AML-193 (cell line): Measurements from ENCODE around the gene SENP1.
A peak's percentile ranks its signal among the peaks of the same experiment; 100 is the strongest.
"Not testable (repeated sequence)": the region's sequence is repeated elsewhere in the genome, so short reads cannot be mapped to it uniquely, and the experiment has no call there.

Source experiments
- DNase-seq, 2 experiments: peaks; one replicate each; lab custom pipeline; 2025; lab: John Stamatoyannopoulos, UW

Gene SENP1

DNA sequence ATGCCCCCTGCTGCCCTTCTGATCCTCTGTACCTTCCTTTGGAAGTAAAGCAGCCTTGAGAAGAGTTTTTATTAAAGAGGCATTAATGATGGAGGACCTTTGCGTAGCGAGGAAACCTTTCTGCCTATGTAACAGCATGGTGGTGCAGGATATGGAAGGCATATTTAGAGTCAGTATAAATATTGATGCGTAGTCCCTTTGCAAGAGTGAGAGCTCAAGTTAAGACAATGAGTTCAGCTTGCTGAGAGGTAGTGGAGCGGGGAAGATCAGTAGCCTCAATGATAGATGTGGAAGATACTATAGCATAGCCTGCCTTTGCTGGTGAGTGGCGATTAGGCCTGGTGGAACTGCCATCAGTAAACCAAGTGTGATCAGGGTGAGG is 5.4 kb upstream of the SENP1 start:
- not testable (repeated sequence) for DNase-seq

DNA sequence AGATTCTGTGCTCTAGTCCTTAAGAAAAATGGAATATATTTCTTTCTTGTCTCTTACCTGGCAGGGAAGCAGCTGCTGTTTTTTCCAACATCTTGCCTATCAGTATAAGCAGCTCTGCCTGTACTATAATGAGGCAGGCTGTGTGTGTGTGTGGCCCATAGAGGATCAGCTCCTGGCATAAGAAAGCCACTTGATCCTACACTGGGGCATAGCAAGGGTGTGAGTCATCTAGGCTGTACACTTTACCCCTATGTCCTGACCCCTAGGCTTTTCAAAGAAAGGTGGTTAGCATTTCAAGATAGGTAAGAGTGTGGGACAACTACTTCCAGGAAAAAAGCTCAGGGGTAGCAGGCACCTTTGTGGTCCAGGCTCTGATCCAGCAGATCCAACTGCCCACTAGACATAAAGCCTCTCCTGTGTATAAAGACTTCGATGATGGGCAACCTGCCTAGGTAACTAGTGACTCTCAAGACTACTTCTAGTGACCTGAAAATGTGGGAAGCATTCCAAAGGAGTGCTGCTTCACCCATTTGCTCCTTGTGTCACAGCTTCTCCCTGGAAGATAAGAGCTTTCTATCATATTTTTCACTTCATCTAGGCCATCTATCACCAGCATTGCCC is 4.9 kb upstream of the SENP1 start:
- DNase-seq, result no peak

DNA sequence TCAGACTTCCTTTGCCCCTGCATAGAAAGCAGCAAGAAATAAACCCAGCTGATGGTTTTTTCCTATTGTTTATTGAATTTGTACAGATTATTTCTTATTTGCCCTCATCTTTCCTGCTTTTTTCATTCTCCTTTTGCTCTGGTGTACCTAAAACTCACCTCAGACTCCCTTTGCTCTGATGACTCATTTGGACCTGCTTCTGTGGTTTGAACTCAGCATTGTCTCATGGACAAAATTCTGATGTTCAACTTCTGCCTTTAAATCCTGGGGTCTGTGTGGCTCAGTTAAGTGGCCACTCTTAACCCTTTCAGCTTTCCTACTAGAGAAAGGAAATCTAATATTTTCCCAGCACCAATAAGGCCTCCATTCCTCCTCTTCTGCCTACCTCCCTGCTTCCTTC is 3.5 kb upstream of the SENP1 start:
- no peak for DNase-seq

DNA sequence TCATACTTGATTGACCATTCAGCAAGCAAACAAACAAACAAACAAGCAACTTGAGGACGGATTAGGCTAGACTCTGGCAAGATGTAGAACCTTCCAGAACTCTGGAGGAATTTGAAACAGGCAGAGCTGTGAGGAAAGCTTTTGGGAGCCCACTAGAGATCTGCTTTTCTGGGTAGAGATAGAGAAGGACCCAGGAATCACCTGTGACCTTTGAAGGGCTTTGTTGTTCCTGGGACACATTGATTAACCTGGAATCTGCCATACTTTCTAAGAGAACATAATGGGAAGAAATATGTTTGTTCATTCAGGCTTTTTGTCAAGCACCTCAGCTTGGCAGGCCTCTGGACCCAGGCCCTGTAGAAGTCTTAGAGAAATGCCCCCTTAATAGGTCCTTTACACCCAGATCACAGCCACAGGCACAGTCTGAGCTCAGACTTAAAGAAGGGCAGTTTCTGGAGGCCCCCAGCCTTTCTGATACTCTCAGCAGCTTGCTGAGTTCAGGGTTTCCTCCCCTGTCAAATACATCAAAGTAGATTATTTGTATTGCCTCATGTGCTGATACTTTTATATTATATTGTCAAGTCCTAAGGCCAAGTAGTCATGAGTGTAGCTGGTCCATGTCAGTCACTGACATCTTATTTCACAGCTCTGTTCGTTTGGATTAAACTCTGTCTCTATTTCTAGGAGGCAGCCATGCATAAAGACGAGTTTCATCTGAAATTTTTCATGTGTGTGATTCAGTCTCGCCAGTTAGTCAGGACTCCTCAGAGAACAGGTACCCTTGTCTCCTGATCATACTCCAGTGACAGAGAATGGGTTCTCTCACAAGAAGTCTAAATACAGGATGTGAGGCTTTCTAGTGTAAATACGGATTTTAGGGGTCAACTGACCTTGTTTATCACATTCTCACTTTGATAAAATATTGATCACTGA is 1.1 kb upstream of the SENP1 start:
- DNase-seq, result no peak

DNA sequence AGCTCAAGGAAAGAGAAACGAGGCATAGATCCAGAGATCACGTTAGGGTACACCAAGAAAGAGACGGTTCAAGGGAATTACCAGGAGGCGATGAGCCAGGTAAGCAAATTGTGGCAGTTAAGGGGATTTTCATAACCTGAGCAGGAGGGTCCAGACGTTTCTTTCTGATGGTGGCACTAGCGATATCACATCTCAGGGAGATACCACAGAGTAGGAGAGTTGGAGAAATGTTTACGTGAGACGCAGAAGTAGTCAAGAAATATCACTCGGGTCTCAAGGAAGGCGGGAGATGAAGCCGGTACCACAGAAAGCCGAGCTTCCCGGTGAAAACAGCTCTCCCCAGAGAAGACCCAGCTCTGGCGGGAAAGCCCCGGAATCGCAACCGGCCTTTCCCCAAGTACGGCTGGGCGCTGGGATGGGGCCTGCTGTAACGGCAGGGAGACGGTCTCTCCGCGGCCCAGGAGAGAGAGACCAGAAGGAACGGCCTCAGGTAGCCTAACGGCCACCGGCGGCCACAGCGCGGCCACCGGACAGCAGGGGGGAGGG is 485 bp downstream of the SENP1 start:
- DNase-seq, result peak in 1 of 2 experiments; percentile 17

DNA sequence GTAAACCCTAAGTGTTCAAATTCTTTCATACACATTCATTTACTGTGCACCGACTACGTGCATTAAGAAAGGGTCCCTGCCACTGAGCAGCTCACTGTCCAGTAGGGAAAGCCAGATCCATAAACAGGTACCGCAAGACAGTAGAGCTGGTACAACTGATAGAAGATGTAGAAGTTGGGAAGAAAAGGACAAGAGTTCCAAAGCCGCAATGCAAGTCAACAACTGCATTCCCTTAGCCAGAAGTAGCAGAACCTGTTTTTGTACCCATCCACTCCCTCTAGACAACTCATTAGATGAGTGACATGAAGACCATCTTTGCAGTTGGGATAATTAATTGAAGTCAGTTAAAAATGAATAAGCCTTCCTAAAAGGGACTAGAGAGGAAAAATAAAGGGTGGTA is 1.3 kb downstream of the SENP1 start:
- no peak for DNase-seq

- no peak for DNase-seq
Observed at GRCh38 chr12:48092611-48093010, 13.3 kb downstream of the SENP1 start.

DNA sequence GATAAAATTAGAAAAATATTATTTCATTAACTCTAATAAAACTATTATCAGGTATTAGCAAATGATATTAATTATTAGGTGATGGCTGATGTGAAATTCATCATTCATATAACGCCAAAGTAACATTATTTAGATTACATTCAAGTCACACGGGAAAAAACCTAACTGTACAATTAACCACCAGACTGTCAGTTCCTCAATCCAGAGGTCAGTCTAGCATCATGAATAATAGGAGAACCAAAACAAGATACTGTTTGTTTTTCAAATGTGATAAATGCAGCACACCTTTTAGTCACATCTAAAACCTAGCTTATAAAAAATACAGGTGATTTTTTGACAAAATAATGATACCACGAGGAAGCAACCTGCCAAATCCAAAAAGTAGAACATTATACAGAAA is 19.6 kb downstream of the SENP1 start:
- DNase-seq, result no peak

DNA sequence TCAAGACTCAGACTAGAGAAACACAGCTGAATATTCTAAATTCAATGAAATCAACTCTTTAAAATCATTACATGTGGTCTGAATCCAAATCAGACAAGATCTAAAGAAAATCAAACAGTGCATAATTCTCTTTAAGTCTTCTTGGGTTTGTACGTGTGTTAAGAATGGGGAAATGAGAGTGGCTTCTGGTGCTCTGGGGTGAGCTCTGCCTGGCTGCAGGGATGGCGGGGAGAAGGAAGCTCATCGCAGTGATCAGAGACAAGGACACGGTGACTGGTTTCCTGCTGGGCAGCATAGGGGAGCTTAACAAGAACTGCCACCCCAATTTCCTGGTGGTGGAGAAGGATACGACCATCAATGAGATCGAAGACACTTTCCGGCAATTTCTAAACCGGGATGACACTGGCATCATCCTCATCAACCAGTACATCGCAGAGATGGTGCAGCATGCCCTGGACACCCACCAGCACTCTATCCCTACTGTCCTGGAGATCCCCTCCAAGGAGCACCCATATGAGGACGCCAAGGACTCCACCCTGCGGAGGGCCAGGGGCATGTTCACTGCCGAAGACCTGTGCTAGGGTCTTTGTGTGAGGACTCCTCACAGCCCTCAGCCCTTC is 20.9 kb downstream of the SENP1 start:
- DNase-seq, result no peak

GRCh38 chr12:48084066-48084465 is 21.8 kb downstream of the SENP1 start:
- peak; percentile 13 to 29 for DNase-seq

DNA sequence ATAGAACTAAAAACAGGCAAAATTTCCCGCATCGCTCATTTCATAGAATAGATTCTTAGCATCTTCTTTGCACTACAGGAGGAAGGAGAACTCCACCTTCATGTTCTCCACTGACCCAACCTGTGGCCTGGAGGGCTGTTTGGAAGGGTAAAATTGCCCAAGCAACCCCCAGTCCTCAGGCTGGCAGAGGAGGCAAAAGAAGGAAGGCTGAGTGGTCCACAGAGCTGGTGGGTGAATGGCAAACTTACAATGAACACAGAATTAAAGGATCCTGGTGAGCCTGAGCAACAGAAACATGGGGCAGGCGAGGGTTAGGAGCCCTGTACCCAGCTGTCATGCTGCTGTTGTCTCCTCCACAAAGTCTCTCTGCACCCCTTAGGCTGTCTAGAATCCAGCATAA is 25.1 kb downstream of the SENP1 start:
- DNase-seq, result no peak

- no peak for DNase-seq
Observed at GRCh38 chr12:48080285-48080684, 25.6 kb downstream of the SENP1 start.

DNA sequence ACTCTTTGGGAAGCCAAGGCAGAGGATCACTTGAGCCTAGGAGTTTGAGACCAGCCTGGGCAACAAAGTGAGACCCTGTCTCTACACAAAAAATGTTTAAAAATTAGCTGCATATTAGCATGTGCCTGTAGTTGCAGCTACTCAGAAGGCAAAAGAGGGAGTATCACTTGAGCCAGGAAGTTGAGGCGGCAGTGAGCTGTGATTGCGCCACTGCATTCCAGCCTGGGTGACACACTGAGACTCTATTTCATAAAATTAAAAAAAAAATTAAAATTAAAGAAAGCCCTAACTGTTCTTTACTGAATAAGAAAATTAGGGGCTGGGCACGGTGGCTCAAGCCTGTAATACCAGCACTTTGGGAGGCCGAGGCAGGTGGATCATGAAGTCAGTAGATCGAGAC is 27.0 kb downstream of the SENP1 start:
- peak; percentile 36 to 47 for DNase-seq

- DNase-seq, result no peak
Observed at GRCh38 chr12:48077111-48077510, 28.8 kb downstream of the SENP1 start.

GRCh38 chr12:48075832-48076231 is 30.0 kb downstream of the SENP1 start:
- DNase-seq, result no peak

DNA sequence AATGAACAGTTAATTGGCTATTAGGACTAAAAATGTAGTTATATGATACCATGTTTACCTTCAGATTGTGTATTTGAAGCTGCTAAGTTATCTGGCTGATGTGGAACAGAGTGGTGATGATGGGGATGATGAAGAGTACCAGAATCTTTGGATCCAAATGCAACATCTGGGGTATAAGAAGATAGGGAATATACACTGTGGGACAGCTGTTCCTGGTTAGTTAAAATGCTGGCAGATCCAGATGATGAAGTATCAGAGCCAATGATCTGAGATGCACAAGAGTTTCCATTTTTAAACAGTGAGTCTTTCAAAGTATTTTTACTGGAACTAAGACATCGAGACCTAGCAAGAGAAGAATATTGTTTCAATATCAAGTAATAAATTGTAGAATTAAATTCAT is 31.6 kb downstream of the SENP1 start:
- DNase-seq, result no peak

DNA sequence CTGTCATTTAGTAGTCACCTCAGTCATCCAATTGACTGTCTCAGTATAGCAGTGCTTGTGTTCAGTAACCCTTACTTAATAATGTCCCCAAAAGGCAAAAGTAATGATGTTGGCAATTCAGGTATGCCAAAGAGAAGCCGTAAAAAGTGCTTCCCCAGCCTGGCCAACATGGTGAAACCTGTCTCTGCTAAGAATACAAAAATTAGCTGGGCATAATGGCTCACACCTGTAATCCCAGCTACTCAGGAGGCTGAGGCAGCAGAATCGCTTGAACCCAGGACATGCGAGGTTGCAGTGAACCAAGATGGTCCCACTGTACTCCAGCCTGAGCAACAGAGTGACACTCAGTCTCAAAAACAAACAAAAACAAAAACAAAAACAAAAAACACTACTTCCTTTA is 33.6 kb downstream of the SENP1 start:
- DNase-seq, result no peak

GRCh38 chr12:48071808-48072207 is 34.1 kb downstream of the SENP1 start:
- no peak for DNase-seq

DNA sequence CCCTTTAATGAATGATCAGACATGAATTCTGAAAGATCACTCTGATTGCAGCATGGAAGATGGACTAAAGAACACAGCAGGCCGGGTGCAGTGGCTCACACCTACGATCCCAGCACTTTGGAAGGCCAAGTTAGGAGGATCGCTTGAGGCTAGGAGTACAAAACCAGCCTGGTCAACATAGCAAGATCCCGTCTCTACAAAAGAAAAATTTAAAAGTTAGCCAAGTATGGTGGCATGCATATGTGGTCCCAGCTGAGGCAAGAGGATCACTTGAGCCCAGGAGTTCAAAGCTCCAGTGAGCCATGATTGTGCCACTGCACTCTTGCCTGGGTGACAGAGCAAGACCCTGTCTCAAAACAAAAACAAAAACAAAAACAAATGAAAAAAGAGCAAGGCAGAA is 35.1 kb downstream of the SENP1 start:
- DNase-seq, result no peak

GRCh38 chr12:48070033-48070432 is 35.8 kb downstream of the SENP1 start:
- DNase-seq, result no peak

DNA sequence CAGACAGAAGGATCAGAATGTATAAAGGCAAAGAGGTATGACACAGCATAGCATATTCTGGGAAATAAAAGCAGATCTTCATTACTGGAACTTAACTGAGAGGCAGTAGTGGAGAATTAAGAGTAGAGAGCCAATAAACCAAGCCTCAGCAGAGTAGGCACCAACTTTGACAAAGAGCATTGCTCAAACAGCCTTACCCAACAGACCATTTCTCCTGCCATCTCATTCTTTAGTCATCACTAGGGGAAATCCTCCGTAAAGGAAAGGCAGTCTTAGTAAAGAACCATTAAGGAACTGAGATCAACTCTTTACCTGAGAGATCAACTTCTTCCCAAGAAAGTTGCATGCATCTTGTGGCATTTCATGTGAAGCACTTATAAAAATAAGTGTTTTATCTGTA is 36.6 kb downstream of the SENP1 start:
- DNase-seq, result no peak

DNA sequence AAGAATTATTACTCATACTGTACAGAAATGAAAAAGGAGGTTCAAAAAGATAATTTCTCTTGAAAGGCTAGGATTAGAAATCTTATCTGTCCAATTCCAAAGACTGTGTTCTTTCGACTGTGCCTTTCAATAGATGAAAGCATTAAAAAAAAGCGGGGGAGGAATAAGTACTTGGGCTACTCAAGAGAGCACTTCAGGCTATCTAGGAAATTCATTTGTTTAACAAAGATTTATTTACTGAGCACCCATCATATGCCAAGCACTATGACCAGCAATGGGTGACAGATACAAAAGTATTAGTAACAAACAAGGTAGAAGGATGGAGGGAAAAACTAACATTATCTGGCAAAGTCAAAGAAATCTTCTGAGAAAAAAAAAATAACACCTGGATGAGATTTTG is 37.4 kb downstream of the SENP1 start:
- no peak for DNase-seq
